ENCODE measurements around the gene PTPRK. TPM values are rescaled to one million over a fixed set of nuclear protein-coding genes. Genes with fewer than 3 reads are reported as not detected.

The PTPRK gene
- polyA plus RNA-seq, 1 donor from 2014 or later: 10.2 TPM

- Mint-ChIP-seq H3K36me3 (no peaks in the 10 kb centered on the region), H3K4me1 (peaks cover 3 to 10% (median 4%) of the 10 kb centered on the region in 3 donors), H3K4me3 (no peak overlapping the region)
These were observed 380.9 kb downstream of the PTPRK start for GRCh38 chr6:128139519-128139918.

GRCh38 chr6:128138694-128139093 is 381.7 kb downstream of the PTPRK start:
- H3K4me3 Mint-ChIP-seq: no peak overlapping the region
- H3K36me3 Mint-ChIP-seq: no peaks in the 10 kb centered on the region
- H3K9me3 Mint-ChIP-seq: no peaks in the 10 kb centered on the region
- no peak overlapping the region for H3K27ac Mint-ChIP-seq
- H3K27me3 Mint-ChIP-seq: no peaks in the 10 kb centered on the region
- peaks cover 3 to 5% (median 4%) of the 10 kb centered on the region in 3 donors for H3K4me1 Mint-ChIP-seq

More at GRCh38 chr6:128139519-128139918, 380.9 kb downstream of the PTPRK start:
- H3K27me3 Mint-ChIP-seq: no peaks in the 10 kb centered on the region
- no peak overlapping the region for H3K27ac Mint-ChIP-seq
- H3K9me3 Mint-ChIP-seq: no peaks in the 10 kb centered on the region

- Mint-ChIP-seq H3K4me3 (no peak overlapping the region), H3K27ac (no peak overlapping the region), H3K9me3 (no peaks in the 10 kb centered on the region), H3K36me3 (peaks cover 2% of the 10 kb centered on the region), H3K4me1 (peaks cover 0 to 3% (median 1%) of the 10 kb centered on the region in 3 donors), H3K27me3 (no peaks in the 10 kb centered on the region)
These were observed 385.1 kb downstream of the PTPRK start for GRCh38 chr6:128135325-128135724.

GRCh38 chr6:128131566-128131965 is 388.8 kb downstream of the PTPRK start:
- H3K4me3 Mint-ChIP-seq: no peak overlapping the region
- peaks cover 2% of the 10 kb centered on the region for H3K36me3 Mint-ChIP-seq
- no peaks in the 10 kb centered on the region for H3K9me3 Mint-ChIP-seq
- no peak overlapping the region for H3K27ac Mint-ChIP-seq
- H3K4me1 Mint-ChIP-seq: peaks cover 0 to 3% (median 0%) of the 10 kb centered on the region in 3 donors
- no peaks in the 10 kb centered on the region for H3K27me3 Mint-ChIP-seq

- Mint-ChIP-seq H3K4me3 (no peak overlapping the region), H3K36me3 (peaks cover 2% of the 10 kb centered on the region), H3K27ac (no peak overlapping the region), H3K9me3 (no peaks in the 10 kb centered on the region), H3K27me3 (no peaks in the 10 kb centered on the region), H3K4me1 (peaks cover 0 to 3% (median 0%) of the 10 kb centered on the region in 3 donors)
These were observed 389.4 kb downstream of the PTPRK start for GRCh38 chr6:128131036-128131435.

- peaks cover 2% of the 10 kb centered on the region for H3K36me3 Mint-ChIP-seq
- H3K4me3 Mint-ChIP-seq: no peak overlapping the region
- H3K27ac Mint-ChIP-seq: no peak overlapping the region
These were observed 390.7 kb downstream of the PTPRK start for GRCh38 chr6:128129679-128130078.

GRCh38 chr6:128127650-128128049 is 392.7 kb downstream of the PTPRK start:
- Mint-ChIP-seq H3K27ac (no peak overlapping the region), H3K4me1 (no peaks in the 10 kb centered on the region), H3K36me3 (peaks cover 2% of the 10 kb centered on the region), H3K27me3 (no peaks in the 10 kb centered on the region), H3K9me3 (no peaks in the 10 kb centered on the region), H3K4me3 (no peak overlapping the region)

More at GRCh38 chr6:128129679-128130078, 390.7 kb downstream of the PTPRK start:
- Mint-ChIP-seq H3K4me1 (no peaks in the 10 kb centered on the region), H3K9me3 (no peaks in the 10 kb centered on the region), H3K27me3 (no peaks in the 10 kb centered on the region)

GRCh38 chr6:128124713-128125112 is 395.7 kb downstream of the PTPRK start:
- Mint-ChIP-seq H3K4me1 (no peaks in the 10 kb centered on the region), H3K4me3 (no peak overlapping the region), H3K36me3 (no peaks in the 10 kb centered on the region), H3K9me3 (no peaks in the 10 kb centered on the region), H3K27me3 (no peaks in the 10 kb centered on the region), H3K27ac (no peak overlapping the region)

- Mint-ChIP-seq H3K27me3 (no peaks in the 10 kb centered on the region), H3K27ac (no peak overlapping the region), H3K36me3 (no peaks in the 10 kb centered on the region), H3K9me3 (no peaks in the 10 kb centered on the region), H3K4me1 (no peaks in the 10 kb centered on the region), H3K4me3 (no peak overlapping the region)
These were observed 398.8 kb downstream of the PTPRK start for GRCh38 chr6:128121610-128122009.

- no peaks in the 10 kb centered on the region for H3K9me3 Mint-ChIP-seq
- no peak overlapping the region for H3K4me3 Mint-ChIP-seq
- H3K4me1 Mint-ChIP-seq: no peaks in the 10 kb centered on the region
- no peak overlapping the region for H3K27ac Mint-ChIP-seq
- H3K36me3 Mint-ChIP-seq: no peaks in the 10 kb centered on the region
- H3K27me3 Mint-ChIP-seq: no peaks in the 10 kb centered on the region
These were observed 399.2 kb downstream of the PTPRK start for GRCh38 chr6:128121190-128121589.

GRCh38 chr6:128118401-128118800 is 402.0 kb downstream of the PTPRK start:
- H3K4me1 Mint-ChIP-seq: peaks cover 0 to 3% (median 0%) of the 10 kb centered on the region in 3 donors
- H3K36me3 Mint-ChIP-seq: no peaks in the 10 kb centered on the region
- H3K27me3 Mint-ChIP-seq: no peaks in the 10 kb centered on the region
- no peak overlapping the region for H3K4me3 Mint-ChIP-seq
- H3K9me3 Mint-ChIP-seq: peaks cover 0 to 3% (median 0%) of the 10 kb centered on the region in 3 donors
- no peak overlapping the region for H3K27ac Mint-ChIP-seq

- peaks cover under 1 to 5% (median 2%) of the 10 kb centered on the region in 3 donors for H3K4me1 Mint-ChIP-seq
- no peak overlapping the region for H3K27ac Mint-ChIP-seq
- no peaks in the 10 kb centered on the region for H3K27me3 Mint-ChIP-seq
- H3K36me3 Mint-ChIP-seq: no peaks in the 10 kb centered on the region
- no peak overlapping the region for H3K4me3 Mint-ChIP-seq
- peaks cover 0 to 3% (median 0%) of the 10 kb centered on the region in 3 donors for H3K9me3 Mint-ChIP-seq
These were observed 402.5 kb downstream of the PTPRK start for GRCh38 chr6:128117916-128118315.

- H3K4me3 Mint-ChIP-seq: no peak overlapping the region
- H3K9me3 Mint-ChIP-seq: peaks cover 0 to 3% (median 2%) of the 10 kb centered on the region in 3 donors
- H3K27ac Mint-ChIP-seq: no peak overlapping the region
- no peaks in the 10 kb centered on the region for H3K27me3 Mint-ChIP-seq
- H3K36me3 Mint-ChIP-seq: no peaks in the 10 kb centered on the region
- peaks cover 2 to 7% (median 5%) of the 10 kb centered on the region in 3 donors for H3K4me1 Mint-ChIP-seq
These were observed 406.2 kb downstream of the PTPRK start for GRCh38 chr6:128114164-128114563.

- no peak overlapping the region for H3K27ac Mint-ChIP-seq
- no peaks in the 10 kb centered on the region for H3K36me3 Mint-ChIP-seq
- H3K4me1 Mint-ChIP-seq: peaks cover 2 to 7% (median 5%) of the 10 kb centered on the region in 3 donors
- no peaks in the 10 kb centered on the region for H3K27me3 Mint-ChIP-seq
- H3K9me3 Mint-ChIP-seq: peaks cover 0 to 3% (median 2%) of the 10 kb centered on the region in 3 donors
- H3K4me3 Mint-ChIP-seq: no peak overlapping the region
These were observed 407.9 kb downstream of the PTPRK start for GRCh38 chr6:128112494-128112893.

- H3K36me3 Mint-ChIP-seq: no peaks in the 10 kb centered on the region
These were observed 409.3 kb downstream of the PTPRK start for GRCh38 chr6:128111096-128111495.

GRCh38 chr6:128107682-128108081 is 412.7 kb downstream of the PTPRK start:
- Mint-ChIP-seq H3K4me3 (no peak overlapping the region), H3K36me3 (no peaks in the 10 kb centered on the region), H3K27ac (no peak overlapping the region), H3K4me1 (peaks cover under 1 to 5% (median 3%) of the 10 kb centered on the region in 3 donors), H3K9me3 (peaks cover 0 to 2% (median 0%) of the 10 kb centered on the region in 3 donors), H3K27me3 (no peaks in the 10 kb centered on the region)

More at GRCh38 chr6:128111096-128111495, 409.3 kb downstream of the PTPRK start:
- peaks cover 2 to 7% (median 5%) of the 10 kb centered on the region in 3 donors for H3K4me1 Mint-ChIP-seq
- H3K27me3 Mint-ChIP-seq: no peaks in the 10 kb centered on the region
- no peak overlapping the region for H3K27ac Mint-ChIP-seq
- H3K9me3 Mint-ChIP-seq: peaks cover 0 to 3% (median 2%) of the 10 kb centered on the region in 3 donors
- no peak overlapping the region for H3K4me3 Mint-ChIP-seq
